Ovary (tissue), 3 donors: ENCODE measurements around the gene KBTBD12.

ENCODE experiments used
- CTCF ChIP-seq, 3 donors: fragments of 450-650 bp in 2 of 3; fragments of 200-600 bp in 1 of 3; IDR thresholded peaks; one replicate each; pipeline versions ENCODE4 v1.5.1 to v1.8.0; 2016 to 2022; ENCODE audit warnings: antibody characterized with exemption in 3 of 3, mild to moderate bottlenecking in 1 of 3
- POLR2A ChIP-seq: fragments of 450-650 bp; IDR thresholded peaks from one replicate; pipeline ENCODE4 v1.6.1; 2017; ENCODE audit warnings: antibody characterized with exemption, mild to moderate bottlenecking, moderate library complexity
- donor health status: DM: no; HTN: no; CAD: no.

- TF ChIP-seq CTCF (IDR thresholded peaks at IDR 0.05), result no peak
- TF ChIP-seq POLR2A, result no peak
Measured at GRCh38 chr3:127998596-127998995, 83.6 kb downstream of the KBTBD12 start.
